Metanephros (tissue), 2 donors: Measurements from ENCODE around the gene RAB5IF. TPM values are rescaled to one million over a fixed set of nuclear protein-coding genes. Genes with fewer than 3 reads are reported as not detected.

Source experiments
- small RNA-seq: library from RNA; depleted of rRNA; stranded (forward); fragments of <200 nt; gene quantifications from one replicate; pipeline ENCODE3, GENCODE V24; 2014; ENCODE audit warnings: low replicate concordance
- total RNA-seq: library from RNA; depleted of rRNA; stranded (reverse); fragments of >200 nt; gene quantifications from one replicate; pipeline ENCODE4 v1.2.3, GENCODE V29; 2014

Gene RAB5IF, protein sequence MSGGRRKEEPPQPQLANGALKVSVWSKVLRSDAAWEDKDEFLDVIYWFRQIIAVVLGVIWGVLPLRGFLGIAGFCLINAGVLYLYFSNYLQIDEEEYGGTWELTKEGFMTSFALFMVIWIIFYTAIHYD
- 47.4 TPM for total RNA-seq

GRCh38 chr20:36605399-36606157, at the start of gene RAB5IF:
RAB5IF (plus strand) TSS chr20:36605779; CDS start chr20:36605952, 173 bp downstream.

DNA sequence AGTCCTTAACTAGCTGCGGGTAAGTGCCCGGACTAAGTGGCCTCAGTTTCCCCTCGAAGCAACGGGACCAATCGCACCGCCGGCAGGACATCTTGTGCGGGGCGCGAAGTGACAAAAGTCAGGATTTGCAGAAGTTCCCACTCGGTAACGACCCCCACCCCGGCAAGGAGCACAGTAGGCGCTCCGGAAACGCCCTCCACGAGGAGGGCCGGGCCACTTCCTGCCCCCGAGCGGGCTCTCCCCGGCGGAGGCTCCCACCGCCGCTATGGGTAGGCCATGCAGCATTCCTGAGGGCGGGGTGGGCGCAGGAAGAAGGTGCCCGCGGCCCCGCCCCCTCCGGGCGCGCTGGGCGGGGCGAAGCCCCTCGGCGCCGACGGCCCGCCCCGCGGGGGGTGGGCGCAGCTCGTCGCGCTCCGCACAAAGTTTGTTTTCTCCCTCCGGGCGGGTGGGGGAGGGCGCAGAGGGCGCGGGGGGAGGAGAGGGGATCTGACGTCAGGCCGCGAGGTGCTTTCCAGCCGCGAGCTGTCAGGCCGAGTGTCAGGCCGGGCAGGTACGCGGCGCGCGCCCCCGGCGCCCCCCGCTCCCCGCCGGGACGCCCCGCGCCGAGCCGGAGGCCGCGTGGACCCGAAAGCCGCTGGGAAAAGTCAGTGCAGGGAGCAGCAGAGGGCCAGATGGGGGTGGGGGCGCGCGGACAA, 32.3 kb upstream of the RAB5IF start, which contains the start of gene TGIF2:
TGIF2 (plus strand) TSS at position 495 of the 695 bp plus-strand sequence. CDS start 5,178 bp downstream, outside the sequence.

GRCh38 chr20:36645998-36646397, 40.4 kb downstream of the RAB5IF start, which contains the start of gene SLA2:
SLA2 (minus strand) TSS chr20:36646196; CDS start chr20:36641335, 4,861 bp downstream.

Small RNA genes within 50 kb of the gene (small RNA-seq; reads per million reads assigned to genes)
- not detected for gene RF00017

Other genes starting within 250 kb of the RAB5IF start
- gene MYL9, start 64.3 kb upstream of the RAB5IF start, total RNA-seq = 19.2 TPM
- gene TGIF2, start 32.2 kb upstream of the RAB5IF start, total RNA-seq = 41.3 TPM
- gene SLA2, start 40.4 kb downstream of the RAB5IF start, total RNA-seq = 0.64 TPM
- gene NDRG3, start 140.3 kb downstream of the RAB5IF start, total RNA-seq = 22.5 TPM
- 12.7 TPM for gene DSN1, start 168.0 kb downstream of the RAB5IF start, total RNA-seq